Body of pancreas (tissue), 4 donors: ENCODE measurements around the gene APLP2.

Source experiments
- CTCF ChIP-seq, 7 experiments: fragments of 450-650 bp in 4 of 7; fragments of 200-600 bp in 3 of 7; sonication (generic) in 3 of 7; IDR thresholded peaks; one replicate each; pipeline ENCODE4 v1.5.1; 2016 to 2019; ENCODE audit warnings: antibody characterized with exemption in 7 of 7
- POLR2A ChIP-seq, 3 donors: fragments of 450-650 bp; IDR thresholded peaks; one replicate each; pipeline ENCODE4 v1.6.1; 2016; ENCODE audit warnings: antibody characterized with exemption in 3 of 3, mild to moderate bottlenecking in 2 of 3

GRCh38 chr11:130037881-130038585 lies 31.7 kb upstream of the APLP2 start:
- TF ChIP-seq CTCF (IDR thresholded peaks at IDR 0.05) (no peak), POLR2A (IDR thresholded peaks at IDR 0.05) (no peak)
